HEK293 (cell line): Measurements from ENCODE around the gene SLC29A1.
"Not testable (repeated sequence)": the region's sequence is repeated elsewhere in the genome, so short reads cannot be mapped to it uniquely, and the experiment has no call there.

Experiments
- CTCF ChIA-PET: fragments of 350-600 bp; formaldehyde crosslinking; extraction: SDS; loops from one replicate; lab custom pipeline; 2021; ENCODE audit warnings: antibody characterized with exemption; lab: Yijun Ruan, JAX
- POLR2A ChIA-PET: fragments of 300-600 bp; formaldehyde crosslinking; extraction: SDS; loops from one replicate; lab custom pipeline; 2020; ENCODE audit warnings: antibody characterized with exemption, inconsistent platforms; lab: Yijun Ruan, JAX
- H3K27ac ChIP-seq: fragments of 200-500 bp; sonication (Bioruptor generic); 2 replicates; pipeline ENCODE4 v1.5.1; 2014; ENCODE audit warnings: low read depth, low read length, control low read depth, inconsistent platforms; ENCODE audit errors: extremely low read depth
- H3K36me3 ChIP-seq, 2 experiments: fragments of 200-500 bp in 1 of 2; sonication (Bioruptor generic) in 1 of 2; 1 replicate in 1 of 2; 2 replicates in 1 of 2; pipeline ENCODE4 v1.5.1; 2014 to 2017; ENCODE audit warnings: inconsistent platforms in 2 of 2, low read length in 2 of 2; ENCODE audit not compliant: control insufficient read depth in 2 of 2, insufficient read depth in 1 of 2
- H3K4me1 ChIP-seq: fragments of 200-500 bp; sonication (Bioruptor generic); 2 replicates; pipeline ENCODE4 v1.5.1; 2014; ENCODE audit warnings: mild to moderate bottlenecking, low read length, inconsistent platforms; ENCODE audit not compliant: control insufficient read depth, insufficient read depth
- H3K4me3 ChIP-seq: 2 replicates; pipeline ENCODE4 v1.5.1; 2011; ENCODE audit warnings: low read depth, mild to moderate bottlenecking, control low read depth, low read length, moderate library complexity
- H3K9me3 ChIP-seq: fragments of 200-500 bp; sonication (Bioruptor generic); 2 replicates; pipeline ENCODE4 v1.5.1; 2014; ENCODE audit warnings: low read depth, low read length, inconsistent platforms; ENCODE audit not compliant: control insufficient read depth, insufficient read depth
- BCL11B ChIP-seq: fragments of 450-650 bp; formaldehyde crosslinking; IDR thresholded peaks from 2 replicates; pipeline ENCODE4 v1.5.1; 2016; ENCODE audit warnings: low read depth, missing biosample characterization, missing genetic modification characterization
- KLF10 ChIP-seq: fragments of 450-650 bp; IDR thresholded peaks from 2 replicates; pipeline ENCODE4 v1.5.1; 2018; ENCODE audit warnings: missing biosample characterization, mild to moderate bottlenecking, missing genetic modification characterization
- SP7 ChIP-seq: fragments of 450-650 bp; formaldehyde crosslinking; IDR thresholded peaks from 2 replicates; pipeline ENCODE4 v1.5.1; 2016; ENCODE audit warnings: missing biosample characterization, missing genetic modification characterization
- ZBTB8A ChIP-seq: fragments of 450-650 bp; formaldehyde crosslinking; IDR thresholded peaks from 2 replicates; pipeline ENCODE4 v1.5.1; 2016; ENCODE audit warnings: missing biosample characterization, missing genetic modification characterization
- ZNF132 ChIP-seq: fragments of 450-650 bp; formaldehyde crosslinking; IDR thresholded peaks from 2 replicates; pipeline ENCODE4 v1.5.1; 2017; ENCODE audit warnings: missing biosample characterization, missing genetic modification characterization, borderline replicate concordance
- ZNF155 ChIP-seq: fragments of 450-650 bp; formaldehyde crosslinking; IDR thresholded peaks from 2 replicates; pipeline ENCODE4 v1.5.1; 2016; ENCODE audit warnings: missing biosample characterization, missing genetic modification characterization
- ZNF292 ChIP-seq: fragments of 450-650 bp; formaldehyde crosslinking; IDR thresholded peaks from 2 replicates; pipeline ENCODE4 v1.5.1; 2016; ENCODE audit warnings: low read depth, missing biosample characterization, missing genetic modification characterization, borderline replicate concordance
- ZNF341 ChIP-seq: fragments of 450-650 bp; formaldehyde crosslinking; IDR thresholded peaks from 2 replicates; pipeline ENCODE4; 2016; ENCODE audit warnings: low read depth, missing biosample characterization, missing genetic modification characterization
- ZNF404 ChIP-seq: fragments of 450-650 bp; formaldehyde crosslinking; IDR thresholded peaks from 2 replicates; pipeline ENCODE4 v1.5.1; 2017; ENCODE audit warnings: missing biosample characterization, missing genetic modification characterization
- ZNF449 ChIP-seq: fragments of 450-650 bp; formaldehyde crosslinking; IDR thresholded peaks from 2 replicates; pipeline ENCODE4 v1.5.1; 2017; ENCODE audit warnings: missing biosample characterization, mild to moderate bottlenecking, missing genetic modification characterization, moderate library complexity
- ZNF555 ChIP-seq: fragments of 450-650 bp; formaldehyde crosslinking; conservative IDR thresholded peaks from 2 replicates; pipeline ENCODE4 v1.5.1; 2017; ENCODE audit warnings: missing biosample characterization, mild to moderate bottlenecking, missing genetic modification characterization, inconsistent platforms
- ZNF561 ChIP-seq: fragments of 450-650 bp; IDR thresholded peaks from 2 replicates; pipeline ENCODE4 v1.5.1; 2018; ENCODE audit warnings: missing biosample characterization, missing genetic modification characterization, borderline replicate concordance
- ZNF610 ChIP-seq: fragments of 450-650 bp; formaldehyde crosslinking; IDR thresholded peaks from 2 replicates; pipeline ENCODE4 v1.5.1; 2016; ENCODE audit warnings: missing biosample characterization, missing genetic modification characterization, borderline replicate concordance
- TF ChIP-seq, protein P1 (sequence below): fragments of 450-650 bp; formaldehyde crosslinking; IDR thresholded peaks from 2 replicates; pipeline ENCODE4 v1.5.1; 2016; ENCODE audit warnings: missing biosample characterization, missing genetic modification characterization
- TF ChIP-seq, protein P2 (sequence below): fragments of 450-650 bp; formaldehyde crosslinking; IDR thresholded peaks from 2 replicates; pipeline ENCODE4 v1.5.1; 2016; ENCODE audit warnings: missing biosample characterization, missing genetic modification characterization
- TF ChIP-seq, protein P3 (sequence below): fragments of 450-650 bp; formaldehyde crosslinking; IDR thresholded peaks from 2 replicates; pipeline ENCODE4 v1.5.1; 2016; ENCODE audit warnings: missing biosample characterization, missing genetic modification characterization

Gene SLC29A1

DNA sequence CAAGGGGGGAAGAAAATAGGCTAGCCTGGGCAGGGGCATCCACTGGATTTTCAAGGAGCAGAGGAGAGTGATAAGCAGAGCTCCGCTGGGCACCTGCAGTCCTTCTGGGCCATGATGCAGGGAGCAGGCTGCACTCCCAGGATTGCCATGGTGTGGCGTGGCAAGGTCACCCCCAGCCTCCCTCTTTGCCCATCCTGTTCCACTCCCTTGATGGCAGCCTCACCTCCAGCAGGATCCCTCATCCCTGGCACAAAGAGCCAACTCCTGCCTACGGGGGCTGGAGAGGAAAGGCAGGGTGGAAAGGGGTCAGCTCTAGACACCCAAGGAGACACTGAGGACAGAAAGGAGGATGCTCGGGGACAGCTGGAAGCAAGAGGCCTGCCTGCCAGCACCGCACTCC, 29.1 kb upstream of the SLC29A1 start (continued):
- TF ChIP-seq, protein P1, sequence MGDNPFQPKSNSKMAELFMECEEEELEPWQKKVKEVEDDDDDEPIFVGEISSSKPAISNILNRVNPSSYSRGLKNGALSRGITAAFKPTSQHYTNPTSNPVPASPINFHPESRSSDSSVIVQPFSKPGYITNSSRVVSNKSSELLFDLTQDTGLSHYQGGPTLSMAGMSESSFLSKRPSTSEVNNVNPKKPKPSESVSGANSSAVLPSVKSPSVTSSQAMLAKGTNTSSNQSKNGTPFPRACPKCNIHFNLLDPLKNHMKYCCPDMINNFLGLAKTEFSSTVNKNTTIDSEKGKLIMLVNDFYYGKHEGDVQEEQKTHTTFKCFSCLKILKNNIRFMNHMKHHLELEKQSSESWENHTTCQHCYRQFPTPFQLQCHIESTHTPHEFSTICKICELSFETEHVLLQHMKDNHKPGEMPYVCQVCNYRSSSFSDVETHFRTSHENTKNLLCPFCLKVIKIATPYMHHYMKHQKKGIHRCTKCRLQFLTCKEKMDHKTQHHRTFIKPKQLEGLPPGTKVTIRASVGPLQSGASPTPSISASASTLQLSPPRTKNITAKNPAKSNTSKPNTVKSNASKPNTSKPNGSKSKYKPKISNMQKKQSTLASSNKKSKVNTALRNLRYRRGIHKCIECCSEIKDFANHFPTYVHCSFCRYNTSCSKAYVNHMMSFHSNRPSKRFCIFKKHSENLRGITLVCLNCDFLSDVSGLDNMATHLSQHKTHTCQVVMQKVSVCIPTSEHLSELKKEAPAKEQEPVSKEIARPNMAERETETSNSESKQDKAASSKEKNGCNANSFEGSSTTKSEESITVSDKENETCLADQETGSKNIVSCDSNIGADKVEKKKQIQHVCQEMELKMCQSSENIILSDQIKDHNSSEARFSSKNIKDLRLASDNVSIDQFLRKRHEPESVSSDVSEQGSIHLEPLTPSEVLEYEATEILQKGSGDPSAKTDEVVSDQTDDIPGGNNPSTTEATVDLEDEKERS (tag by site-specific recombination) = no peak
- TF ChIP-seq, protein P2, sequence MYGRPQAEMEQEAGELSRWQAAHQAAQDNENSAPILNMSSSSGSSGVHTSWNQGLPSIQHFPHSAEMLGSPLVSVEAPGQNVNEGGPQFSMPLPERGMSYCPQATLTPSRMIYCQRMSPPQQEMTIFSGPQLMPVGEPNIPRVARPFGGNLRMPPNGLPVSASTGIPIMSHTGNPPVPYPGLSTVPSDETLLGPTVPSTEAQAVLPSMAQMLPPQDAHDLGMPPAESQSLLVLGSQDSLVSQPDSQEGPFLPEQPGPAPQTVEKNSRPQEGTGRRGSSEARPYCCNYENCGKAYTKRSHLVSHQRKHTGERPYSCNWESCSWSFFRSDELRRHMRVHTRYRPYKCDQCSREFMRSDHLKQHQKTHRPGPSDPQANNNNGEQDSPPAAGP (tag by site-specific recombination) = no peak
- TF ChIP-seq ZNF449 (tag by site-specific recombination) = no peak
- no peak for TF ChIP-seq ZNF555 (tag by site-specific recombination)
- no peak for TF ChIP-seq SP7
- TF ChIP-seq ZNF155 (tag by site-specific recombination) = no peak
- TF ChIP-seq ZNF292 (tag by site-specific recombination) = no peak
- TF ChIP-seq ZNF341 (tag by site-specific recombination) = no peak
- TF ChIP-seq ZNF132 (tag by site-specific recombination) = no peak
- TF ChIP-seq BCL11B = no peak
- no peak for TF ChIP-seq ZNF404
- TF ChIP-seq, all 188 proteins: peak for 0

DNA sequence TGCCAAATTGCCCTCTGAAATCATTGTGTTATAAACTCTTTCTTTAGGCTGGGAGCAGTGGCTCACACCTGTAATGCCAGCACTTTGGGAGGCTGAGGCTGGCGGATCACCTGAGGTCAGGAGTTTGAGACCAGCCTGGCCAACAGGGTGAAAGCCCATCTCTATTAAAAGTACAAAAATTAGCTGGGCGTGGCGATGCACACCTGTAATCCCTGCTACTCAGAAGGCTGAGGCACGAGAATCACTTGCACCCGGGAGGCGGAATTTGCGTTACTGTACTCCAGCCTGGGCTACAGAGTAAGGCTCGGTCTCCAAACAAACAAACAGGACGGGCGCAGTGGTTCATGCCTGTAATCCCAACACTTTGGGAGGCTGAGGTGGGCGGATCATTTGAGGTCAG, 27.0 kb upstream of the SLC29A1 start:
- CTCF ChIA-PET = interaction anchor here (1.1 to 1.3 kb wide), 2 partner anchors 10 to 142 kb away, joined by 3 to 4 read pairs; no protein-coding TSS in a partner anchor
- H3K4me1 ChIP-seq, POLR2A ChIA-PET, H3K27ac ChIP-seq, H3K9me3 ChIP-seq, H3K4me3 ChIP-seq, H3K36me3 ChIP-seq: not testable (repeated sequence)

DNA sequence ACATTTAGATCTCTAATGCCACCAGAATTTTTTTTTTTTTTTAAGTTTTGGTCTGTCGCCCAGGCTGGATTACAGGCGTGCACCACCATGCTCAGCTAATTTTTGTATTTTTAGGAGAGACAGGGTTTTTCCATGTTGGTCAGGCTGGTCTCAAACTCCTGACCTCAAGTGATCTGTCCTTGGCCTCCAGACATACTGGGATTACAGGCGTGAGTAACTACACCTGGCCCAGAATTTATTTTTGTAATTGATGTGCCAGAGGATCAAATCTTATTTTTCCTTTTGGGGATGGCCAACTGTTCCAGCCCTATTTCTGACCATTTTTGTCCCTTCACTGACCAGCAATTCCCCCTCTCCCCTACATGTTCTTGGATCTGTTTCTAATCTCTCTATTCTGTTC, 24.7 kb upstream of the SLC29A1 start:
- ChIA-PET CTCF (interaction anchor here (0.6 kb wide), 2 partner anchors 9 to 60 kb away, joined by 3 to 5 read pairs; no protein-coding TSS in a partner anchor), POLR2A (no interaction called here)
- TF ChIP-seq ZNF561 (no peak), ZBTB8A (no peak), ZNF610 (no peak), KLF10 (no peak)
- TF ChIP-seq, protein P3, sequence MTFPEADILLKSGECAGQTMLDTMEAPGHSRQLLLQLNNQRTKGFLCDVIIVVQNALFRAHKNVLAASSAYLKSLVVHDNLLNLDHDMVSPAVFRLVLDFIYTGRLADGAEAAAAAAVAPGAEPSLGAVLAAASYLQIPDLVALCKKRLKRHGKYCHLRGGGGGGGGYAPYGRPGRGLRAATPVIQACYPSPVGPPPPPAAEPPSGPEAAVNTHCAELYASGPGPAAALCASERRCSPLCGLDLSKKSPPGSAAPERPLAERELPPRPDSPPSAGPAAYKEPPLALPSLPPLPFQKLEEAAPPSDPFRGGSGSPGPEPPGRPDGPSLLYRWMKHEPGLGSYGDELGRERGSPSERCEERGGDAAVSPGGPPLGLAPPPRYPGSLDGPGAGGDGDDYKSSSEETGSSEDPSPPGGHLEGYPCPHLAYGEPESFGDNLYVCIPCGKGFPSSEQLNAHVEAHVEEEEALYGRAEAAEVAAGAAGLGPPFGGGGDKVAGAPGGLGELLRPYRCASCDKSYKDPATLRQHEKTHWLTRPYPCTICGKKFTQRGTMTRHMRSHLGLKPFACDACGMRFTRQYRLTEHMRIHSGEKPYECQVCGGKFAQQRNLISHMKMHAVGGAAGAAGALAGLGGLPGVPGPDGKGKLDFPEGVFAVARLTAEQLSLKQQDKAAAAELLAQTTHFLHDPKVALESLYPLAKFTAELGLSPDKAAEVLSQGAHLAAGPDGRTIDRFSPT = no peak
- TF ChIP-seq, protein P1 (tag by site-specific recombination) = no peak
- Histone ChIP-seq H3K36me3 (no peaks in the 10 kb centered on the region), H3K4me1 (no peaks in the 10 kb centered on the region), H3K4me3 (no peak overlapping the region), H3K27ac (no peak overlapping the region), H3K9me3 (no peaks in the 10 kb centered on the region)
